GM12801 (cell line): ENCODE measurements around the gene DUSP11.

ENCODE experiments used
- TF ChIP-seq, protein P1 (sequence below): IDR thresholded peaks from one replicate; pipeline ENCODE4 v1.5.1; 2011; ENCODE audit warnings: control low read depth; ENCODE audit not compliant: insufficient read length; ENCODE audit errors: extremely low read depth

DUSP11 gene

DNA sequence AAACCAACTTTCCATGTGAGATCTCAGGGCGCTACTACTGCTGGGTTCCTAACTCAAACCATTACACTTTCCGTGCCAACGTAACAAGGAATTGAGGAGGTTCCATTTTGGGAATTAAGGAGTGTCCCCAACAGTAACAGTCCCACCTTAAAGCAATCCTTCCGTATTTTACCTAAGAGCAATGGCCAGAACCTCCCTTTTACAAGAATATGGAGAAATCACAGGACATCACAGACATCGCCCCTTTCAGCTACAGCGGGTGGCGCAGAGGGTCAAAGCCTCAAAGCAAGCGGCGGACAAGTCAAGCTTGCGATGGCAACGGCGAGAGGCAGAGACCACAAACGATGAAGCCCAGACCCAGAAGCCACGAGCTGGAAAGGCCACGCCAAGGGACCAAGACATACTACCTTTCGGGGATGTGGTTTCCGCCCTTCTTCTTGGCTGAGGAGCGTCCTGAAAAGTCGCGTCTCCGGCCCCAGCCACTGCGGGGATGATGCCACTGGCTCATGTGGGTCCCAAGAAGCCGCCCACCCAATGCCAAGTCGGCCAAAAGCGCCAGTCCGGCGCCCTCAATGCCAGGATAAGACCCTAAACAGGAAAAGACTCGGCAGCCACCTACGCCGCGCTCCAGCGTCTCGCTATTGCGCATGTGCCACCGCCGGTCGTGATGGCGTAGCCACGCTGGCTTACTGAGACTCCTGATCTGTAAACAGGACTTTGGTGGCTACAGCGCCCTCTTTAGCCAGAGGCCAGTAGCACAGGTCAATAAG lies at the start of gene DUSP11:
TSS of gene DUSP11 (minus strand) at position 637 of the 770 bp plus-strand sequence. CDS start at position 508, 129 bp downstream.
- TF ChIP-seq, protein P1, sequence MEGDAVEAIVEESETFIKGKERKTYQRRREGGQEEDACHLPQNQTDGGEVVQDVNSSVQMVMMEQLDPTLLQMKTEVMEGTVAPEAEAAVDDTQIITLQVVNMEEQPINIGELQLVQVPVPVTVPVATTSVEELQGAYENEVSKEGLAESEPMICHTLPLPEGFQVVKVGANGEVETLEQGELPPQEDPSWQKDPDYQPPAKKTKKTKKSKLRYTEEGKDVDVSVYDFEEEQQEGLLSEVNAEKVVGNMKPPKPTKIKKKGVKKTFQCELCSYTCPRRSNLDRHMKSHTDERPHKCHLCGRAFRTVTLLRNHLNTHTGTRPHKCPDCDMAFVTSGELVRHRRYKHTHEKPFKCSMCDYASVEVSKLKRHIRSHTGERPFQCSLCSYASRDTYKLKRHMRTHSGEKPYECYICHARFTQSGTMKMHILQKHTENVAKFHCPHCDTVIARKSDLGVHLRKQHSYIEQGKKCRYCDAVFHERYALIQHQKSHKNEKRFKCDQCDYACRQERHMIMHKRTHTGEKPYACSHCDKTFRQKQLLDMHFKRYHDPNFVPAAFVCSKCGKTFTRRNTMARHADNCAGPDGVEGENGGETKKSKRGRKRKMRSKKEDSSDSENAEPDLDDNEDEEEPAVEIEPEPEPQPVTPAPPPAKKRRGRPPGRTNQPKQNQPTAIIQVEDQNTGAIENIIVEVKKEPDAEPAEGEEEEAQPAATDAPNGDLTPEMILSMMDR: peak; percentile 62

DNA sequence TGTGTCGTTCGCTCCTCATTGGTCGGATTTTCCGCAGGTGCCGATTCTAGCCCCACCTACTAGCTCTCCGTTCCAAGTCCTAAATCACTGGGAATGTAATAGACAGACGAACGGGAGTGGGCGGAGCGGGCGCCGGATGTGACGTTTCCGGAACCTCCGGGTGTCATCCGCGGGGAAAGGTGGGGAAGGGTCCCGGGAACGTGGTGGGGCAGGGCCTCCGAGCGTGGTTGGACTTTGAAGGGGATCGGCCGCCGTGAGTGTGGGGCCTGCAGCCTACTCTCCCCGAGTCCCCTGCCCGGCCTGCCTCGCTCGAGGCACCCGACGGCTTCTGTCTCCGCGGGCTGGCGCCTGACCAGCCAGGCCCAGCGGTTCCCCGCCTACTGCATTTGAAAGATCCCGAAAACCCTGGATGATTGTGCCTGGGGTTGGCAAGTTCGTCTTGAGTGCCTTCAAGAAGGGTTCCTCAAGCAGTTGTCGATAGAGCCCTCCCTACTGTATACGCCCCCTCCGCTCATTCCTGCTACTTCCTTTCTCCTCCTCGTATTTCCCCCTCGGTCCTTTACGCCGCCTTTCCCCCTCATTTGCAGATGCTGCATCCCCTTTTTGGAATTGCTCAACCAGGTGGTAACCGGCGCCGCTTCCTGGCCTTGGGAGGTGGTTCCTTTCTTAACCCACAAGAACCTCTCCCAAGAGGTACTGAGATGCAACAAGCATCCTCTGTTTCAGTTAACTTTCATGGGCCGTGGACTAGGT lies 49.1 kb upstream of the DUSP11 start, which contains the start of gene STAMBP:
TSS of gene STAMBP (plus strand) at position 144 of the 753 bp plus-strand sequence. CDS start 1,896 bp downstream, outside the sequence.
- TF ChIP-seq, protein P1: no peak

DNA sequence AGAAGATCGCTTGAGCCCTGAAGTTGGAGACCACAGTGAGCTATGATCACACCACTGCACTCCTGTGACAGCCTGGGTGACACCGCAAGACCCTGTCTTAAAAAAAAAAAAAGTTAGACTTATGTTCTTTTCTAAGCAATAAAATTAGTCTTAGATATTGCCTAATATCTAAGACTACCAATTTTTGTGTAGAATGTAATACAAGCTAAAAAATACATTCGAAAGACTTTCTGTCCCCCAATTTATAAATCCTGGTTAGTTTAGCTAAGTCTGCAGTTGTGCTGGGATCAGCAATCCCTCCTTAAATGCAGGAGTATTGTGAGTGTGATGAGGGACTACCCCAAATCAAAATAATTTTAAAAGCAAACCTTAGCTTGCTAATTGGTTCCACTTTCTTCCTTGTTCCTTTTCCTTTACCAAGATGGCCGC lies 48.5 kb upstream of the DUSP11 start:
- TF ChIP-seq, protein P1: no peak

DNA sequence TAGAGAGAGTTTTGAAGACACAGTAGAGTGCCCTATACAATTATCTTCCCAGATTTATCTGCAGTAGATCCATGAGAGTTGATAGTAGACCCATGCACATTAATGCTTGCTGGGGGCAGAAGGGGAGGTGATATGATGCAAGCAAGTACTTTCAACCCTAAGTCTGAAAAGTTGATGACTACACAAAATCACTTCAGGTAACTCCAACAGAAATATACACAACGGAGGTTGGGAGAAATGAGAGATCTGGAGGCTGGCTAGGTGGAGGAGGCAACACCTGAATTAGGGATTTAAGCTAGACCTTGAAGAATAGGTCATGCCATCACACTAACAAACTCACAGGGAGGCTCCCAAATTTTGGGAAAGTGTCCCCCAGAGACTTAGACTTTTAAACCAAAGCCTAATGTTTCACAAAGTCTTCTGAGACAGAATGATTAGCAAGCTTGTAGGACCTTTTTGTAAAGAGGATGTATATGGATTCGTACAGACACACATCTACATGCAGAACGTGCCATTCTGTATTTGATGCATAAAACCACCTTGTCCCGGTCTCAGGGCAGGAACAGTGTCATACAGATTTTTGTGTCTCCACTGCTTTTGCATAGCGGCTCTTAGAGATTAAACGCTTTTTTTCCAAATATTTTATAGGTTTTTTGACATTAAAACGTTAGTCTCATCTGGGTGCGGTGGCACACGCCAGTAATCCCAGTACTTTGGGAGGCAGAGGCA lies 47.9 kb upstream of the DUSP11 start:
- TF ChIP-seq, protein P1: no peak

DNA sequence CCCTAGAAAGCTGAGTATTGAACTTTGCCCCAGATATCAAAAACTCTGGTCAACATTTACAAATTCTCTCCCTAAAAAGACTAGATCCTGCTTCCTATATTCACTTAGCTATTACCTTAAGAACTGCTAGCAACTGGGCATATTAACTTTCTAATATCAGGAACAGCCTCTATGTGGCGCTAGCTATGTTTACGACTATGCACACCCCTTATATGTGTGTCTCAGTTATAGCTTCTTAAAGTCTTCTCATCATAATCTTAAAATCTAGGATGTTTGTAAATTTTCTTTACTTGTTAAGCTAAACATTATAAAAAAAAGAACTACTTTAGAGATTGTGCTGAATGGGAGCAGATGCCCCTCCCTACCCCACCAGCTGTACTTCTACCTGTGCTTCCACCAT lies 47.1 kb upstream of the DUSP11 start:
- TF ChIP-seq, protein P1: no peak

DNA sequence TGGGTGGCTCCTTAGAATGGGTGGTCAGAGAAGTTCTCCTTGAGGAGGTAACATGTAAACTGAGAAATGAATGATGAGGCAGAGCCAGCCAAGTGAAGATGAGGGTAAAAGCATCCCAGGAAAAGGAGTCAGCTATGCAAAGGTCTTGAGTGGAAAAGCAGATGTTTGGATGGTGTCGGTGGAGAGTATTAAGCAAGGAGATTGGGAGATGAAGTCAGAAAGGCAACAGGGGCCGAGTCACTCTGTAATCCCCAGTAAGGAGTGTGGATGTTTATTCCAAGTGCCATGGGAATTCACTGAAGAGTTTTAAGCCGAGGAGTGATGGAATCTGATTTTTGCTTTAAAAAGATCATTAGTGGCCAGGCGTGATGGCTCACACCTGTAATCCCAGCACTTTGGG lies 45.5 kb upstream of the DUSP11 start:
- TF ChIP-seq, protein P1: no peak

DNA sequence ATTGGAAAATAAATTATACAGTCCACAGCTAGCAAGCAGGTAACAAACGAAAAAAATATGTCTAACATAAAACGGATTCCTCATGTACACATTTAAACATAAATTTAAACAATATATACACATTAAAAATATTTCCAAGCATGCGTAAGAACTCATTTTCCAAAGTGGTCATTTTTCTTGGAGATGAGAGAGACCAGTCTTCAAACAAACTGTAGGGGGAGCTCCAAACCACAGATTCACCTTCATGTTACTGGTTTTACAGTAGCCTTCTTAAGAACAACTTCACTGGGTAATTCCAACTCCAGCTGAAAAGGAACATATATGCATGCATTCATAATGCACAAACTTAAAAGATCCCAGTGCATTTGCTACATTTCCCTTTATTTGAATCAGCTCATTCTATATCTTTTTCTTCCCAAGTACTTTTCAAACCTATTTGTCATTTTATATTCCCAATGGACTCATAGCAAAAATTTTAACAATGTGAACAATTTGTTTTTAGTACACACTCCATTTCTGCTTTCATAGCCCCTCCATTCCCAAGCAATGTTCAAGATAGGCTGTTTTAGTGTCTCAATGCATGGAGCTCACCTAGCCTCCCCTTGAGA lies 44.1 kb upstream of the DUSP11 start:
- TF ChIP-seq, protein P1: no peak
